Bronchial epithelial cell (primary cell): Measurements from ENCODE around the gene GLIS1. TPM values are rescaled to one million over a fixed set of nuclear protein-coding genes. Genes with fewer than 3 reads are reported as not detected.

Experiments used
- DNase-seq: peaks from one replicate; pipeline ENCODE4 v3.0.0-alpha.2; 2010; ENCODE audit warnings: low read depth
- FAIRE-seq: peaks from 2 replicates; lab custom pipeline; 2011; peaks lifted over from hg19 to GRCh38; lab: Jason Lieb, UNC
- H3K27me3 ChIP-seq: 2 replicates; pipeline ENCODE4 v1.5.1; 2011; ENCODE audit warnings: low read length; ENCODE audit not compliant: control insufficient read depth, insufficient read depth
- H3K36me3 ChIP-seq: 2 replicates; pipeline ENCODE4 v1.5.1; 2011; ENCODE audit warnings: low read length; ENCODE audit not compliant: control insufficient read depth, insufficient read depth
- H3K4me3 ChIP-seq: 2 replicates; pipeline ENCODE4 v1.5.1; 2011; ENCODE audit warnings: mild to moderate bottlenecking, low read depth, low read length, control low read depth
- CTCF ChIP-seq: IDR thresholded peaks from 2 replicates; pipeline ENCODE4 v1.5.1; 2011; ENCODE audit warnings: mild to moderate bottlenecking, moderate library complexity, low read length, control low read depth, inconsistent platforms; ENCODE audit not compliant: insufficient read depth, severe bottlenecking
- total RNA-seq: library from RNA; depleted of rRNA; stranded (reverse); fragments of >200 nt; gene quantifications from 2 replicates; pipeline ENCODE4 v1.2.1, GENCODE V29; 2014

GLIS1 gene
- under 0.01 TPM in 1 of 2 replicates, not detected in the other for total RNA-seq

- FAIRE-seq = no peak
- peak within 1 kb of the TSS; percentile 43 for H3K4me3 ChIP-seq
- H3K36me3 ChIP-seq = no peaks in the 10 kb centered on the region
- peaks cover 20% of the 10 kb centered on the region for H3K27me3 ChIP-seq
- peak; percentile 50 for DNase-seq
- no peak for TF ChIP-seq CTCF
Observed at GRCh38 chr1:53739109-53739681, at the start of gene GLIS1. TSS of gene GLIS1 (minus strand) at chr1:53739164. CDS start at chr1:53738064, 1,100 bp downstream.

GRCh38 chr1:53787655-53788054 lies 48.7 kb upstream of the GLIS1 start:
- Histone ChIP-seq H3K4me3 (no peak overlapping the region), H3K27me3 (no peaks in the 10 kb centered on the region), H3K36me3 (peaks cover 2% of the 10 kb centered on the region)
- DNase-seq (no peak), FAIRE-seq (no peak)
- TF ChIP-seq CTCF = no peak

- DNase-seq (peak; percentile 61), FAIRE-seq (no peak)
- H3K36me3 ChIP-seq = peaks cover 2% of the 10 kb centered on the region
- no peaks in the 10 kb centered on the region for H3K27me3 ChIP-seq
- no peak overlapping the region for H3K4me3 ChIP-seq
- no peak for TF ChIP-seq CTCF
Observed at GRCh38 chr1:53783056-53783455, 44.1 kb upstream of the GLIS1 start.

GRCh38 chr1:53781654-53782053 lies 42.7 kb upstream of the GLIS1 start:
- FAIRE-seq = no peak
- TF ChIP-seq CTCF = no peak
- DNase-seq = no peak
- H3K4me3 ChIP-seq = no peak overlapping the region
- H3K27me3 ChIP-seq = no peaks in the 10 kb centered on the region
- peaks cover under 1% of the 10 kb centered on the region for H3K36me3 ChIP-seq

GRCh38 chr1:53777272-53777671 lies 38.3 kb upstream of the GLIS1 start:
- FAIRE-seq = no peak

More at GRCh38 chr1:53777272-53777671, 38.3 kb upstream of the GLIS1 start:
- H3K27me3 ChIP-seq = no peaks in the 10 kb centered on the region
- H3K4me3 ChIP-seq = no peak overlapping the region
- H3K36me3 ChIP-seq = no peaks in the 10 kb centered on the region
- TF ChIP-seq CTCF = no peak
- no peak for DNase-seq
